Lower leg skin (tissue), 4 donors: ENCODE results near the gene PRSS38. TPM values are rescaled to one million over a fixed set of nuclear protein-coding genes. Genes with fewer than 3 reads are reported as not detected.

Source experiments
- DNase-seq, 2 donors: peaks; one replicate each; pipeline ENCODE4 v3.0.0-alpha.2; 2019; ENCODE audit warnings: low spot score in 2 of 2
- H3K4me3 ChIP-seq: fragments of 200-600 bp; sonication (generic); 2 replicates; pipeline ENCODE4 v1.5.1; 2017; ENCODE audit warnings: mild to moderate bottlenecking, low read depth; ENCODE audit not compliant: poor library complexity, severe bottlenecking
- POLR2A ChIP-seq, 2 donors: fragments of 450-650 bp; IDR thresholded peaks; one replicate each; pipeline ENCODE4 v1.6.1; 2016 to 2017; ENCODE audit warnings: antibody characterized with exemption in 2 of 2, mild to moderate bottlenecking in 1 of 2, moderate library complexity in 1 of 2
- WGBS, 2 donors: methylation state at CpG; one replicate each; pipeline ENCODE4 v1.1.5; 2018; 5-methylcytosine and 5-hydroxymethylcytosine counted together
- intact Hi-C: fragments of 100-400 bp; cut with DNase I; formaldehyde crosslinking; loops from one replicate; pipeline ENCODE4 v1.15.0; 2023; ENCODE audit warnings: low total_unique reads
- total RNA-seq, 4 donors: library from RNA; depleted of rRNA; stranded (reverse); fragments of >200 nt; gene quantifications; one replicate each; pipeline ENCODE4 v1.1.0, GENCODE V29; 2016
- TF ChIP-seq, protein P1 (sequence below), 3 donors: fragments of 450-650 bp; IDR thresholded peaks; one replicate each; pipeline ENCODE4 v1.5.1; 2016; ENCODE audit warnings: antibody characterized with exemption in 3 of 3, mild to moderate bottlenecking in 3 of 3, moderate library complexity in 2 of 3

PRSS38 gene
- total RNA-seq, 4 donors from 2014 or later: not detected

- TF ChIP-seq, protein P1, sequence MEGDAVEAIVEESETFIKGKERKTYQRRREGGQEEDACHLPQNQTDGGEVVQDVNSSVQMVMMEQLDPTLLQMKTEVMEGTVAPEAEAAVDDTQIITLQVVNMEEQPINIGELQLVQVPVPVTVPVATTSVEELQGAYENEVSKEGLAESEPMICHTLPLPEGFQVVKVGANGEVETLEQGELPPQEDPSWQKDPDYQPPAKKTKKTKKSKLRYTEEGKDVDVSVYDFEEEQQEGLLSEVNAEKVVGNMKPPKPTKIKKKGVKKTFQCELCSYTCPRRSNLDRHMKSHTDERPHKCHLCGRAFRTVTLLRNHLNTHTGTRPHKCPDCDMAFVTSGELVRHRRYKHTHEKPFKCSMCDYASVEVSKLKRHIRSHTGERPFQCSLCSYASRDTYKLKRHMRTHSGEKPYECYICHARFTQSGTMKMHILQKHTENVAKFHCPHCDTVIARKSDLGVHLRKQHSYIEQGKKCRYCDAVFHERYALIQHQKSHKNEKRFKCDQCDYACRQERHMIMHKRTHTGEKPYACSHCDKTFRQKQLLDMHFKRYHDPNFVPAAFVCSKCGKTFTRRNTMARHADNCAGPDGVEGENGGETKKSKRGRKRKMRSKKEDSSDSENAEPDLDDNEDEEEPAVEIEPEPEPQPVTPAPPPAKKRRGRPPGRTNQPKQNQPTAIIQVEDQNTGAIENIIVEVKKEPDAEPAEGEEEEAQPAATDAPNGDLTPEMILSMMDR (IDR thresholded peaks at IDR 0.05): no peak
- no peak for TF ChIP-seq POLR2A (IDR thresholded peaks at IDR 0.05)
- 56 to 83% methylated on average over 6 to 7 of the region's 10 CpGs for WGBS, 2 donors
- no peak overlapping the region for H3K4me3 ChIP-seq
- peak in 1 of 2 donors; percentile 84 for DNase-seq
- intact Hi-C loops: no loop called here
These were observed 22.2 kb upstream of the PRSS38 start for GRCh38 chr1:227793079-227793947.

DNA sequence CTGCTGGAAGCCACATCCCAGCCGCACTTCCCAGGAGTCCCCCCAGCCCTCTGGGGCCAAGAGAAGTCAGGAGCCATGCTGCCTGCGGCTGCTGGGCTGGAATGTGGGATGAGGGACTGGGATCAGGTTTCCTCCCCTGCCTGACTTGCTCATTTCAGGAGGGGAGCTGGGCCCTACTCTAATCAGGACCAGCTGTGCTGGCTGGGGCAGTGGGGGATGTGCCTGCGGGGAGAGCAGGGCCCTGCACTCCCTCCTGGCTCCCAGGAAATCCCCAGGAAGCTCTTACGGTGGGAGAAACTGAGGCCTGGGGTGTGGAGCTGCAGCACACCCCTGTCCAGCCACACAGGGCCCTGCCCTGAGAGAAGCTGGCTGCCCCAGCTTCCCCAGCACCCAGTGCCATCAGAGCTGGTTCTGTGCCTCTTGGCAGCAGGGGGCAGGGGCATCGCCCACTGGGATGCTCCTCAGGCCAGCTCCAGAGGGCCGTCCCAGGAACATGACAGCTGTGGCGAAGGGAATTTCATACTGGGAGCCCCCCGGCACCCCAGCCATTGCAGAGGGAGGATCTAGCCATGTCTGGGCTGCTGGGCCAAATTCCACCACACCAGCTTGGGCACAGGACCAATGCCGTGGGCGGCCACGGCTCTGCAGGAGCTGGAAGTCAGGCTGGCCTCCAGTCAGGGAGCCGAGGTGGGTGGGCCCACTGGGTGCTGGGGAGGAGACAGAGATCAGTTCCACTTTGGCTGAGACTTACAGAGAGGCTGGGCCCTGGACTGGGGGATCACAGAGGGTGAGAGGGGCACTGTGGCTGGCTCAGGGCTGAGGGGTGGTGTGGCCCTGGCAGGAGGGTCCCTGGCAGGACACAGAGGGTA lies 21.3 kb upstream of the PRSS38 start:
- WGBS, 2 donors: 18 to 54% methylated on average over 5 to 7 of the region's 12 CpGs
- peak in 1 of 2 donors; percentile 89 for DNase-seq
- intact Hi-C loops: no loop called here
- H3K4me3 ChIP-seq: no peak overlapping the region
- no peak for TF ChIP-seq POLR2A (IDR thresholded peaks at IDR 0.05)
- TF ChIP-seq, protein P1 (IDR thresholded peaks at IDR 0.05): no peak

DNA sequence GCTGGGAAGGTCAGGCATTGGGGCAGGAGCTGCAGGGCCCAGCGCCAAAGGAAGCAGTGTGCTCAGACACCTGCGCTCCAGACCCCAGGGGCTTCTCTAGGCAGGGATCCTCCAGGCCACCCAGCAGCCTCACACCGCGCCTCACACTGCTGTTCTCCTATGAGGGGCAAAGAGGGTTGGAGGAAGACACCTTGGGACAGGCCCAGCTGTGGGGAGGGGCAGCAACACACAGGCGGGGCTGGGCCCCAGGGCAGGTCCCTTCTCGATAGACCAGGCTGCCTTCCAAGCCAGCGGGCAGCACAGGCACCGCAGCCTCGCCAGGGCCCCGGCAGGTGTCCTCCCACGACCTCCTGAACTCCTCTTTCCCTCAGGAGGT lies 20.7 kb upstream of the PRSS38 start:
- peak in 1 of 2 donors; percentile 83 for DNase-seq
- WGBS, 2 donors: 25 to 53% methylated on average over 6 to 8 of the region's 11 CpGs
- TF ChIP-seq, protein P1 (IDR thresholded peaks at IDR 0.05): no peak
- no peak overlapping the region for H3K4me3 ChIP-seq
- intact Hi-C loops: no loop called here

DNA sequence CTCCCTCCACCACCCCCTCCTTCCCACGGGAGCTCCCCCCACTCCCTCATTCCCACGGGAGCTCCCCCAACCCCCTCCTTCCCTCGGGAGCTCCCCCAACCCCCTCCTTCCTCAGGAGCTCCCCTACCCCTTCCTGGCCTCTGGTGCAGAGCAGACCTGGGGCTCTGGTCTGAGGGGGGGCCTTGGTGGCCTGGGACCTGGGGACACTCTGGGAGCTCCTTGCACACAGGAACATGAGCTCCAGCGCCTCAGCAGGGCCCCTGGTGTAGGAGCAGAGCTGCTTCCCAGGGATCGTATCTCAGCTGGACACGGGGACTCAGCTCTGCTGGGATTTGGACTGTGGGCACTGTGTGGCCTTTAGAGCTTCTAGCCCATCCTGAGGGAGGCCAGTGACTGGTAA lies 19.7 kb upstream of the PRSS38 start:
- intact Hi-C loops: no loop called here
- TF ChIP-seq, protein P1 (IDR thresholded peaks at IDR 0.05): no peak
- TF ChIP-seq POLR2A (IDR thresholded peaks at IDR 0.05): no peak
- H3K4me3 ChIP-seq: no peak overlapping the region
- DNase-seq: no peak
- 57 to 62% methylated on average over 5 to 6 of the region's 6 CpGs for WGBS, 2 donors

GRCh38 chr1:227796359-227796915 lies 19.0 kb upstream of the PRSS38 start:
- WGBS, 2 donors: 89 to 95% methylated on average over 5 of the region's 5 CpGs
- H3K4me3 ChIP-seq: no peak overlapping the region
- TF ChIP-seq POLR2A (IDR thresholded peaks at IDR 0.05): no peak
- TF ChIP-seq, protein P1 (IDR thresholded peaks at IDR 0.05): no peak
- DNase-seq: peak in 1 of 2 donors; percentile 81
- intact Hi-C loops: no loop called here
